Embryonic facial prominence (tissue), 1 donor: ENCODE data around the gene GOPC.

Experiments used
- DNase-seq: peaks from one replicate; pipeline ENCODE4 v3.0.0-alpha.2; 2016; ENCODE audit errors: extremely low spot score

Gene GOPC

GRCh38 chr6:117595099-117595923 is 7.0 kb downstream of the GOPC start:
- DNase-seq, result no peak

GRCh38 chr6:117592983-117593759 is 9.1 kb downstream of the GOPC start:
- DNase-seq, result no peak

DNA sequence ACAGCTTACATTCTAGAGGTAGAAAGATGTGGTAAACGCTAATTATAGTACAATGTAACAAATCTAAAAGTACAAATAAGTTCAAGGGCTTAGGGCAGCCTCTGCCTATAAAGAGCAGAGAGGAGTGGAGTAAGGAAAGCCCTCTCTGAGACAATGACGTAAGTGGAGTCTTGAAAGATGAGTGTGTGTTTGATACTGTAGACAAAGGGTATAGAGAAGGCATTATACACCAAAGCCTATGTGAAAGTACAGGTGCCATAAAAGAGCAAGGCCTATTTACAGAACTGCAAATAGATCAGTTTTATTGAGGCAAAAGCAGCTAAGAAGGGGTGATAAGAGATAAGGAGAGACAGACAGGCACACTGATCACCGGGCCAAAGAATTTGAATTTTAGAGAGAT is 10.9 kb downstream of the GOPC start:
- no peak for DNase-seq

DNA sequence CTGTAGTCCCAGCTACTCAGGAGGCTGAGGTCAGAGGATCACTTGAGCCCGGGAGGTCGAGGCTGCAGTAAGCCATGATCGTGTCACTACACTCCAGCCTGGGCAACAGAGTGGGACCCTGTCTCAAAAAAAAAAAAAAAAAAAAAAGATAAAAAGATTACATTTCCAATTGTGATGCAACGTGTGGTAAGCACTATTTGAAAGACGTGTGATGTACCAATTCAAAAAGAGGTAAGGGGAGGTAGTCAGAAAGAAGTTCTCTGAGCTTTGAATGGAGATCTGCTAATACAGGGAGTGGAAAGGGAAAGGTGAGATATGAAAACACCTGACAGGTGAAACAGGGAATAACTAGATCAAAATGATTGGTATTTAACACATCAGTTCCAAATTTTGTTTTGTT is 11.9 kb downstream of the GOPC start:
- DNase-seq, result no peak

DNA sequence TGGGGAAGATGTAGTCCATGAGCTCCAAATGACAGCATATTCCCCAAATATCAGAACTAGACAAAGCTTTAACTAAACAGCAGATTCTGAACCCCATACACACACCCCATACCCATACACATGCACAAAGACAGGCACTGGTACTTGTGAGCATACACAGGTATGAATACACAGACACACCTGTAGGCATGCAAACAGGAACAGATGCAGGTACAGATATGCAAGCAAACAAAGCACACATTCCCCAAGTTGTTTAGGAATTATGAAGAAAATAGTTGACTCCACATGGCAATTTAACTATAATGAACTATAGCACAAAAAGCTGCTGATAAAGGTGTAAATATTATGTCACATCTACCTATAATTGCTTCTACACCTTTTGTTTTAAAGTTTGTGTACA is 16.7 kb downstream of the GOPC start:
- no peak for DNase-seq

- no peak for DNase-seq
Observed at GRCh38 chr6:117574198-117574597, 28.1 kb downstream of the GOPC start.

DNA sequence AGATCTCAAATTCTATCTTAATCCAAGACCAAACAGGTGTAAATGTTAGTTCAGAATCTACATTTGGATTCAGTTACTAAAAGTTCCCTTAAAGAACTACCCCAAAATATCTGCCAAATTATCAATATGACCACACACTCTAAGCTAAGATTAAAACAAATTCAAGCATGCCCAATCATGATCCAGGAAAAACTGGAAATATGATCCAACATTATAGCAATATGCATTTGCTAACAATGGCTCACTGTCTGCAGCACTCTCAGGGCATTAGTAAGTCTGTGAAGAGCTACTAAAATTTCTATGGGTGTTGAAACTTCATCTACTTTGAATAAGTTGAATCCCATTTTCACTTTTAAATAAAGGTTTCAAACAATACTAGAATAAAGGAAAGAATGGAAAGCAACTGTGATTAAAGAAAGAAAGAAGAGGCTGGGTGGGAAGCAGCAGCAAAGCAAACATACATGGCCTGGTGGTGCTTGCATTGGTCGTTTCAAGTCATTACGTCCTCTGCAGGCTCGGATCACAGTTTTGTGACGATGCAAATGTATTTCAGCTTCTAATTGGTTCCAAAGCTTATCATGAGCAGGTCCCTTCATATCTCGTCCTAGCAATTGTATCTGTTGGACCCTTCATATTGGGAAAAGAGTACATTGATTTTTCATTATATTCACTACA is 29.2 kb downstream of the GOPC start:
- DNase-seq, result no peak

- no peak for DNase-seq
Observed at GRCh38 chr6:117568831-117569410, 33.4 kb downstream of the GOPC start.

GRCh38 chr6:117568247-117568646 is 34.1 kb downstream of the GOPC start:
- no peak for DNase-seq

GRCh38 chr6:117564681-117565080 is 37.6 kb downstream of the GOPC start:
- DNase-seq, result no peak

DNA sequence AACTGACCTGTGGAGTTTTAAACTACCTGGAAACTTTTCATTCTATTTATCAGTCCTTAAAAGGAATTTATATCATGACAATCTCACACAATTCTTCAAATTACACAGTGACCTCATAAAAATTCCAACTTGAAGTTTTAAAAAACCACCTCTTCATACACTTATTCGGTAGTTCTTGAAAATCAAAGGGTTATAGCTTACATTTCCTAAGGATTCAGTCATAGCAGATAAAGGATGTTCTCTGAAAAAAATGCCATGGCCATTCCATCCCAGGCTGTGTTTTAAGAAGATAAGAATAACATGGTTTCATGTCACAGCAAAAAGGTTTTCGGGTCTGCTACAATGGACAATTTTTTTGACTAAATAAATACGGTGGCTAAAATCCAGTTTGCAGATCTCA is 41.2 kb downstream of the GOPC start:
- no peak for DNase-seq

DNA sequence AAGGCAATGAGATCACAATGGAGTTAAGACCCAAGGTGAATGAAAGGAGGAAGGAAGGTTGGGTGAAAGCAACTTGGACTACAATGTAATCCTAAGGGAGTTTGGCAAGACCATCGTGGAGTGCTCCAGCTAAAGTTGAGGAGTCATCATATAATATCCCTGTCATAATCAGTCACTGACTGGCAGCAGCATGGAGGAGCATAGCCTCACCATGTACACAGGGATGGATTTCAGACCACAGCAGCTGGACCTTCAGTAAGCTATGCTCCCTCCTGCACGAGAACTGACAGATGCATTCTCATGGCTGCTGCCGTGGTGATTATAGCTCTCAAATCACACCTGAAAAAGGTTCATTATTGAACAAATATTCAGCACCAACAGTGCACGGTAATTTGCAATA is 43.0 kb downstream of the GOPC start:
- DNase-seq, result no peak

DNA sequence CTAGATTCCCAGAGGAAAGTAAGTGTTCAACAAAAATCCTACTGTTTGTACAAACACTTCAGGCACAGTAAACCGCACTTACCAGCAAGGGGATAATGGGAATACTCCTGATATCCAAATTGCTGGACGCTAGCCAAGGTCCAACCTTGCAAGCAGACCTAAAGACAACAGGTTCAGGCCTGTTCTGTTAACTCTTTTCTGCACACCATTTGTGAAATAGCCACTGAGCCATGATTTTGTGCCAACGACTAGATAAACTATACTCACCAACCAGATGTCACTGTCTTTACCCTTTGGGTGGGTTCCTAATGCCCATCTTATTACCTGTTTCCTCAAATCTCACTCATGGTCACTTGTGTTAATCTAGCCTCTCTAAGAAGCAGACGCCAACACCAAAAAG is 43.5 kb downstream of the GOPC start:
- DNase-seq, result no peak

GRCh38 chr6:117557951-117558350 is 44.4 kb downstream of the GOPC start:
- no peak for DNase-seq

DNA sequence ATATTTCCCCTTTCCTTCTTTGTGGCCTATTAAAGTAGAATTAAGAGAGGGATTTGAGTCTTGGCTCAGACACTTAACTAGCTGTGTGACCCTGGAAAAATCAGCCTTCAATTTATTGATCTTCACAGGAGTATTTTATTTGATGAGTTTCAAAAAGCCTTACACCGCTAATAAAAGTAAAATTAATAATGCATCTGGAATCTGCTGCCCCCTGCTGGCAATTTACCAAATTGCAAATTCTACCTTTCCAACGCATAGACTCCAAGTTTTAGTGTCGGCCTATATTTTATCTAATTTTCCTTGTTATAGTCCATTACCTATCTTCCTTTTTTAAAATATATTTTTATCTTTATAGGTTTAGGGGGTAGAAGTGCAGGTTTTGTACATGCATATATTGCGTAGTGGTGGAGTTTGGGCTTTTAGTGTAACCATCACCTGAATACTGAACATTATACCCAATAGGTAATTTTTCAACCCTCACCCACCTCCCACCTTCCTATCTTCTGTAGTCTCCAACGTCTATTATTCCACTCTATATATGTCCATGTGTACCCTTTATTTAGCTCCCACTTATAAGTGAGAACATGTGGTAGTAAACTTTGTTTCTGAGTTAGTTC is 46.3 kb downstream of the GOPC start:
- no peak for DNase-seq

GRCh38 chr6:117555262-117555849 is 47.0 kb downstream of the GOPC start:
- DNase-seq, result no peak

- DNase-seq, result no peak
Observed at GRCh38 chr6:117553142-117553541, 49.2 kb downstream of the GOPC start.

GRCh38 chr6:117552618-117553017 is 49.7 kb downstream of the GOPC start:
- DNase-seq, result no peak

DNA sequence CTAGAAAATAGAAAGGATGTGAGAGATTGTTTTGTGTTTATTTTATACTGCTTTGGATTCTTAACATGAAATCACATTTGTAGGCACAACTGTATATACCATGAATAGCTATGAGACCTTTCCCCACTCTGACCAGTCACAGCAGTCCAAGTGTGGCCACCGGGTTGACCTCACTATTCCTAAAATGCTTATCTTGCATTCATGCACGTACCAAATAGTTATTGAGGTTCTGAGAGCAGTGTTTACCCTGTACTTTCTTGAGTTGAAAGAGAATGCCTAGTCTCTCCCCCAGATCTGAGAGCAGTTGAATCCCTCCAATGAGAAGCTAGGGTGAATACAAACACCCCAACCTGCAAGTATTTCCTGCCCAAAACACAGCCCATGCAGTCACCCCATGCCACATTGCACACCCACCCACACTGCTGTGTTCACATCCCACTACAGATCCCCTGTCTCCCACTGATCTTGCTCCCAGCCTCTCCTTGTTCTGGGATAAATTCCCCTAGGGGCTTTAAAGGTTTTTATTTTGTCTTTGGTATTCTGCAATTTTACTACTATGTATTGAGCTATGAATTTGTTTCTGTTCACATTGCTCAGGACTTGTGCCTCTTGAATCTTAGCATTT is 51.6 kb downstream of the GOPC start:
- no peak for DNase-seq

- no peak for DNase-seq
Observed at GRCh38 chr6:117550078-117550600, 52.2 kb downstream of the GOPC start.

- no peak for DNase-seq
Observed at GRCh38 chr6:117549611-117550010, 52.7 kb downstream of the GOPC start.
